ENCODE measurements around the gene TMEM198. TPM values are rescaled to one million over a fixed set of nuclear protein-coding genes. Genes with fewer than 3 reads are reported as not detected.

Gene TMEM198
- total and polyA plus RNA-seq, 9 of the 15 experiments (the other 6 are each of a cell fraction or from before 2014, with no cell fraction given): 0.03 to 3.8 (median 1.0) TPM

- peak; percentile 68 for TF ChIP-seq HES1 (IDR thresholded peaks at IDR 0.05; ENCODE audit: low read depth)
- no peak for TF ChIP-seq SRF (CRISPR knock-in tag; IDR thresholded peaks at IDR 0.05)
- peak; percentile 81 for TF ChIP-seq BCOR (IDR thresholded peaks at IDR 0.05)
- TF ChIP-seq CBX3 (IDR thresholded peaks at IDR 0.05; ENCODE audit: borderline replicate concordance in 1 of 2, low read length in 2 of 2): peak in 1 of 2 experiments; percentile 42; a peak in 1 of 3 replicates
- TF ChIP-seq L3MBTL2 (IDR thresholded peaks at IDR 0.05): peak; percentile 50; the same call in 1 of the 2 replicates
- 0 out of 2 replicates have a peak, but pooled peaks have one; percentile 21 for TF ChIP-seq CC2D1A (IDR thresholded peaks at IDR 0.05)
- peak in 1 of 2 experiments; percentile 52 for TF ChIP-seq E2F6 (IDR thresholded peaks at IDR 0.05; ENCODE audit: borderline replicate concordance in 1 of 2, extremely low read depth in 1 of 2, insufficient read depth in 1 of 2, insufficient read length in 1 of 2, low read depth in 1 of 2, low read length in 1 of 2, poor library complexity in 1 of 2, severe bottlenecking in 1 of 2)
- peak; percentile 78; the same call in 1 of the 2 replicates for TF ChIP-seq SMARCC2 (IDR thresholded peaks at IDR 0.05; ENCODE audit: low read depth)
- no peak for TF ChIP-seq HCFC1 (IDR thresholded peaks at IDR 0.05; ENCODE audit: low read depth, low read length)
- TF ChIP-seq GATA2 (CRISPR knock-in tag; IDR thresholded peaks at IDR 0.05): peak; percentile 92
- peak; percentile 95 for TF ChIP-seq NCOR1 (IDR thresholded peaks at IDR 0.05)
- TF ChIP-seq ZEB2 (IDR thresholded peaks at IDR 0.05): peak; percentile 76; the same call in 1 of the 2 replicates
- 0 out of 2 replicates have a peak, but pooled peaks have one; percentile 17 for TF ChIP-seq NR2C1 (IDR thresholded peaks at IDR 0.05)
- TF ChIP-seq NR2C1 (tag; IDR thresholded peaks at IDR 0.05): 0 out of 2 replicates have a peak, but pooled peaks have one; percentile 19
- TF ChIP-seq CBFA2T3 (IDR thresholded peaks at IDR 0.05): peak; percentile 93
- TF ChIP-seq TAF9B (IDR thresholded peaks at IDR 0.05; ENCODE audit: partially characterized antibody): peak; percentile 59
- no peak for TF ChIP-seq NR0B1 (IDR thresholded peaks at IDR 0.05; ENCODE audit: partially characterized antibody)
- peak; percentile 86 for TF ChIP-seq HDAC3 (IDR thresholded peaks at IDR 0.05; ENCODE audit: borderline replicate concordance, partially characterized antibody)
- no peak for TF ChIP-seq TCF7 (IDR thresholded peaks at IDR 0.05; ENCODE audit: borderline replicate concordance)
- 0 out of 2 replicates have a peak, but pooled peaks have one; percentile 8 for TF ChIP-seq ZNF740 (CRISPR knock-in tag; IDR thresholded peaks at IDR 0.05)
- no peak for TF ChIP-seq ZNF740 (tag; IDR thresholded peaks at IDR 0.05)
- peak; percentile 88 for TF ChIP-seq TCF3 (CRISPR knock-in tag; IDR thresholded peaks at IDR 0.05)
- peak; percentile 97 for TF ChIP-seq DPF2 (IDR thresholded peaks at IDR 0.05)
- TF ChIP-seq ARID1B (IDR thresholded peaks at IDR 0.05): peak; percentile 96
- no peak for TF ChIP-seq ZNF184 (CRISPR knock-in tag; IDR thresholded peaks at IDR 0.05)
Measured at GRCh38 chr2:219571311-219572236, 27.7 kb downstream of the TMEM198 start, which contains the start of gene OBSL1 (continued).

Measured in K562 (cell line).